Measurements from ENCODE around the gene AKR7A2.
"Not testable (repeated sequence)": the region's sequence is repeated elsewhere in the genome, so short reads cannot be mapped to it uniquely, and the experiment has no call there.

Gene AKR7A2

DNA sequence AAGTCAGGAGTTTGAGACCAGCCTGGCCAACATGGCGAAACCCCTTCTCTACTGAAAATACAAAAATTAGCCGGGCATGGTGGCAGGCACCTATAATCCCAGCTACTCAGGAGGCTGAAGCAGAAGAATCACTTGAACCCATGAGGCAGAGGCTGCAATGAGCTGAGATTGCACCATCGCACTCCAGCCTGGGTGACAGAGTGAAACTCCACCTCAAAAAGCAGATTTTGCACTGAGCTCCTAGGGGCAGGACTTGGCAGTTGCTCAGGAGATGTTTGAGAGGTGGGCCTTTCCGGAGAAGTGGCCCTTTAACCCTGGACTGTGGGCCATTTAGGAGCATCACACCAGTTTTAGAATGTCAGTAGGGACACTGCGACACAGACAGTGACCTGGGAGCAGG lies 55.6 kb downstream of the AKR7A2 start:
- DNase-seq = not testable (repeated sequence)

DNA sequence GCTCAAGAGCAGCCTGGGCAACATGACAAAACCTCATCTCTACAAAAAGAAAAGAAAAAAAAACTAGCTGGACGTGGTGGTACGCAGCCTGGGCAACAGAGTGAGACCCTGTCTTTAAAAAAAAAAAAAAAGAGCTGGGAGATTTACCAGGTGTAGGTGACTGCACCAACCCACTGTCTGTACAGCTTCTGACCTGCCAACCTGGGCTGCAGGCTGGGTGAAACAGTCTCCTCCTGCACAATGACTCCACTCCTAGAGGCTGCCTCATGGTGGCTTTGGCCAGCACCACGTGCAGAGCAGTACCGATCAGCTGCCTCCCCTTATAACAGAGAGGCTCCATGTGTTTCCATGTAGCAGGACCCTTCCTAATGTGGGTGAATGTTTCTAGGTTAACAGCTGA lies 56.7 kb downstream of the AKR7A2 start:
- no peak for DNase-seq

DNA sequence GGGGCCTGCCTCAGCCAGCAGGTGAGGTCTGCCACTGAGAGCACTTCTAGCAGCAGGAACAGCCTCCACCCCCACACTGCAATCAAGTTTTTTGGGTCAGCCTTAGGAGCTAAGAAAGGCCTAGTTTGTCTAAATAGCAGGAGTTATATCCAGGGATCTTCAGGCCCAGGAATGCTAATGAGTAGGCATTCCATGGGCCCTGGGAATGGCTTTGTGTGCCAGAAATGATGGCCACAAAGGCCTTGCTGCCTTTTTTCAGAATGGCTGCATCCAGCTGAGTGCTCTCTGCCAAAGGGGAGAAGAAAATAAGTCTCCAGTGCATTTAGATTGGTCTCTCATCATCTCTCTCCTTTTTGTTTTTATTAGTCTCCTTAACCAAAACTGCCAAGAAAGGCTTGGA lies 57.5 kb downstream of the AKR7A2 start:
- DNase-seq = no peak

Measured in CD4-positive, alpha-beta T cell treated with Interleukin-12 subunit alpha and Interleukin-12 subunit beta, for 1 hour (primary cell).